ENCODE data around the gene DLGAP1. TPM values are rescaled to one million over a fixed set of nuclear protein-coding genes. Genes with fewer than 3 reads are reported as not detected.

Gene DLGAP1
- total RNA-seq, 1 donor from 2014 or later = 3.7 TPM

- no peaks in the 10 kb centered on the region for H3K9me3 Mint-ChIP-seq
- H3K27ac Mint-ChIP-seq = no peak overlapping the region
- no peaks in the 10 kb centered on the region for H3K36me3 Mint-ChIP-seq
- H3K4me3 Mint-ChIP-seq = no peak overlapping the region
- no peak for TF ChIP-seq CTCF (conservative IDR thresholded peaks at IDR 0.05)
- H3K27me3 Mint-ChIP-seq = no peaks in the 10 kb centered on the region
- no peak for DNase-seq (ENCODE audit: extremely low spot score, unreplicated experiment)
- H3K4me1 Mint-ChIP-seq (ENCODE audit: unreplicated experiment) = no peaks in the 10 kb centered on the region
Measured at GRCh38 chr18:4242431-4243161, 212.5 kb downstream of the DLGAP1 start.

- peaks cover 7% of the 10 kb centered on the region for H3K4me1 Mint-ChIP-seq (ENCODE audit: unreplicated experiment)
- H3K4me3 Mint-ChIP-seq = no peak overlapping the region
- no peaks in the 10 kb centered on the region for H3K36me3 Mint-ChIP-seq
- no peak for TF ChIP-seq CTCF (conservative IDR thresholded peaks at IDR 0.05)
- no peak overlapping the region for H3K27ac Mint-ChIP-seq
- no peaks in the 10 kb centered on the region for H3K27me3 Mint-ChIP-seq
- no peak for DNase-seq (ENCODE audit: extremely low spot score, unreplicated experiment)
- no peaks in the 10 kb centered on the region for H3K9me3 Mint-ChIP-seq
Measured at GRCh38 chr18:4241090-4241617, 214.0 kb downstream of the DLGAP1 start.

DNA sequence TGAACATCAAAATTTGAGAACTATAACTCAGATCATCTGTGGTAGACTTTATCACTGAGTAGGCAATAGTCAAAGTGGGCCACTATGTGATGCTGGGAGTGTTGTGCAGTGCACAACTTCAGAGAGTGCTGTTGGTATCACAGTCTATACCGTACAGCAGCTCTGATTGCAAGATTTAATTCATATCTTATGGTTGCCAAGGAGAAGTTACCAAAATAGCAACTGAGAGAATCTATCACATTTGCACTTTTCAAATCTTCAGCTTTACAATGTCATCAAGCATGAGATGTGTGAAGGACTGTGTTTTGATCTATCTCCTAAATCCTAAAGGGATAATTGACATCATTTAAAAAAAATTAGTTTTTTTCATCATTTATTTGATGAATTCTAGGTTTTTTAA is 216.1 kb downstream of the DLGAP1 start:
- no peak for TF ChIP-seq CTCF (conservative IDR thresholded peaks at IDR 0.05)
- H3K36me3 Mint-ChIP-seq = no peaks in the 10 kb centered on the region
- no peak overlapping the region for H3K27ac Mint-ChIP-seq
- H3K4me1 Mint-ChIP-seq (ENCODE audit: unreplicated experiment) = peaks cover 7% of the 10 kb centered on the region
- H3K27me3 Mint-ChIP-seq = no peaks in the 10 kb centered on the region
- no peak for DNase-seq (ENCODE audit: extremely low spot score, unreplicated experiment)
- no peak overlapping the region for H3K4me3 Mint-ChIP-seq
- no peaks in the 10 kb centered on the region for H3K9me3 Mint-ChIP-seq

- no peaks in the 10 kb centered on the region for H3K9me3 Mint-ChIP-seq
- TF ChIP-seq CTCF (conservative IDR thresholded peaks at IDR 0.05) = no peak
- peaks cover 7% of the 10 kb centered on the region for H3K4me1 Mint-ChIP-seq (ENCODE audit: unreplicated experiment)
- H3K27me3 Mint-ChIP-seq = peaks cover 7% of the 10 kb centered on the region
- DNase-seq (ENCODE audit: extremely low spot score, unreplicated experiment) = no peak
- H3K4me3 Mint-ChIP-seq = no peak overlapping the region
- no peaks in the 10 kb centered on the region for H3K36me3 Mint-ChIP-seq
- H3K27ac Mint-ChIP-seq = no peak overlapping the region
Measured at GRCh38 chr18:4237664-4238041, 217.5 kb downstream of the DLGAP1 start.

DNA sequence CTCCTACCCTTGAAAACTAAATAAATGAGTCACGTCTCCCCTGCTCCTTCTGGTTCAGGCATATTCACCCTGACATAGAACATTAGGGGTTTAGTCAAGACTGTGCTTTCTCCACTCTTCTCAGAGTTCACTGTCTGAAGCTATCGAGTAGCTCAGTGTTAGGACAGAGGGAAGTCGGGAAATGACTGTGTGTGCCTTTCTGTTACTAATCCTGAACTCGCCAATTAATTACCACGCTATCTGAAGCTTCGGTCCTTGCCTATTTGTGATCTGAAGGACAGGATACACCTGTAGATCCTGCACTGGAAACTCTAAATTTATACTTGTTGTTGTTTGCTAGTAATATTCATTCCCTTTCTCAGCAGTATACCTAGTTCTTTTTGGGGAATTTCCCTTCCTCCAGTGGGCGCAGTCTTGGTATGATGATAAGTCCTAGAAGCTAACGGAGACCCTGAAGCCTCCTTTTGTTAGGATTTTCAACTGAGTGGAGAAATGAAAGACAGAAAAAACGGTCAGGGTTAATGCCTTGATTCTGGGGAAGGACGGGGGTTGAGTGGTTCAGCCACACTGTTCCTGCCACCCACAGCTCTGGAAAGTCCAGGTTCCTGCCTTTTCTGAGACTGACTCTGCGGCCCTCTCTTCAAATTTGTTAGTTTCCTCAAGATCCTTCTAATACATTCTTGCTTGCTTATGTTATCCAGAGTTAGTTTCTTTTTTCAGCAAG is 218.0 kb downstream of the DLGAP1 start:
- Mint-ChIP-seq H3K27ac (no peak overlapping the region), H3K27me3 (peaks cover 8% of the 10 kb centered on the region), H3K36me3 (no peaks in the 10 kb centered on the region), H3K4me1 (ENCODE audit: unreplicated experiment) (peaks cover 7% of the 10 kb centered on the region), H3K9me3 (no peaks in the 10 kb centered on the region), H3K4me3 (no peak overlapping the region)
- no peak for TF ChIP-seq CTCF (conservative IDR thresholded peaks at IDR 0.05)
- DNase-seq (ENCODE audit: extremely low spot score, unreplicated experiment) = no peak

Data from type B pancreatic cell (in vitro differentiated cells).